ENCODE data around the gene CMAS.
"Not testable (repeated sequence)": the region's sequence is repeated elsewhere in the genome, so short reads cannot be mapped to it uniquely, and the experiment has no call there.

The CMAS gene

GRCh38 chr12:22046090-22046967, at the start of gene CMAS:
TSS of gene CMAS (plus strand) at chr12:22046218. CDS start at chr12:22046304, 86 bp downstream.
- peak; percentile 90 for DNase-seq

- no peak for DNase-seq
Measured at GRCh38 chr12:21998295-21998694, 47.7 kb upstream of the CMAS start.

GRCh38 chr12:21998782-21999181, 47.2 kb upstream of the CMAS start:
- no peak for DNase-seq

- no peak for DNase-seq
Measured at GRCh38 chr12:22002430-22002829, 43.6 kb upstream of the CMAS start.

- not testable (repeated sequence) for DNase-seq
Measured at GRCh38 chr12:22007794-22008193, 38.2 kb upstream of the CMAS start.

- no peak for DNase-seq
Measured at GRCh38 chr12:22008196-22008595, 37.8 kb upstream of the CMAS start.

GRCh38 chr12:22014041-22014782, 31.8 kb upstream of the CMAS start:
- DNase-seq: no peak

- no peak for DNase-seq
Measured at GRCh38 chr12:22014783-22015144, 31.3 kb upstream of the CMAS start.

GRCh38 chr12:22016982-22017381, 29.0 kb upstream of the CMAS start:
- DNase-seq: no peak

GRCh38 chr12:22018860-22019259, 27.2 kb upstream of the CMAS start:
- DNase-seq: no peak

GRCh38 chr12:22023489-22023888, 22.5 kb upstream of the CMAS start:
- not testable (repeated sequence) for DNase-seq

GRCh38 chr12:22029491-22029890, 16.5 kb upstream of the CMAS start:
- DNase-seq: no peak

GRCh38 chr12:22029991-22030390, 16.0 kb upstream of the CMAS start:
- no peak for DNase-seq

- DNase-seq: no peak
Measured at GRCh38 chr12:22032732-22033131, 13.3 kb upstream of the CMAS start.

GRCh38 chr12:22034709-22035506, 11.1 kb upstream of the CMAS start:
- no peak for DNase-seq

GRCh38 chr12:22037947-22038346, 8.1 kb upstream of the CMAS start:
- DNase-seq: no peak

- no peak for DNase-seq
Measured at GRCh38 chr12:22038734-22039133, 7.3 kb upstream of the CMAS start.

- no peak for DNase-seq
Measured at GRCh38 chr12:22039361-22039760, 6.7 kb upstream of the CMAS start.

- no peak for DNase-seq
Measured at GRCh38 chr12:22042976-22043669, 2.9 kb upstream of the CMAS start.

GRCh38 chr12:22043943-22044342, 2.1 kb upstream of the CMAS start:
- no peak for DNase-seq

- DNase-seq: no peak
Measured at GRCh38 chr12:22044391-22044790, 1.6 kb upstream of the CMAS start.

- no peak for DNase-seq
Measured at GRCh38 chr12:22046968-22047390, 961 bp downstream of the CMAS start.

GRCh38 chr12:22047494-22047893, 1.5 kb downstream of the CMAS start:
- no peak for DNase-seq
